Mucosa of rectum (tissue), 2 donors: ENCODE data around the gene WDR90.

ENCODE experiments used
- H3K27ac ChIP-seq, 2 donors: one replicate each; pipeline ENCODE4 v1.7.0; 2013; ENCODE audit warnings: inconsistent platforms in 2 of 2, low read depth in 2 of 2, low read length in 2 of 2
- H3K27me3 ChIP-seq, 2 donors: one replicate each; pipeline ENCODE4 v1.7.0; 2013; ENCODE audit warnings: low read length in 2 of 2; ENCODE audit not compliant: control insufficient read depth in 2 of 2, insufficient read depth in 2 of 2
- H3K36me3 ChIP-seq, 2 donors: one replicate each; pipeline ENCODE4 v1.7.0; 2013; ENCODE audit warnings: low read length in 2 of 2; ENCODE audit not compliant: control insufficient read depth in 2 of 2, insufficient read depth in 2 of 2
- H3K4me1 ChIP-seq, 2 donors: one replicate each; pipeline ENCODE4 v1.7.0; 2013; ENCODE audit warnings: low read length in 2 of 2, mild to moderate bottlenecking in 1 of 2; ENCODE audit not compliant: control insufficient read depth in 2 of 2, insufficient read depth in 2 of 2
- H3K4me3 ChIP-seq, 2 donors: one replicate each; pipeline ENCODE4 v1.7.0; 2013; ENCODE audit warnings: low read length in 2 of 2
- H3K9ac ChIP-seq, 2 donors: one replicate each; pipeline ENCODE4 v1.7.0; 2013; ENCODE audit warnings: low read length in 2 of 2, low read depth in 1 of 2, mild to moderate bottlenecking in 1 of 2
- H3K9me3 ChIP-seq, 2 donors: one replicate each; pipeline ENCODE4 v1.7.0; 2013; ENCODE audit warnings: low read length in 2 of 2; ENCODE audit not compliant: control insufficient read depth in 2 of 2
- donor health status: healthy.
- donor health status: Normal muscosa, but diverticular disease.

The WDR90 gene

DNA sequence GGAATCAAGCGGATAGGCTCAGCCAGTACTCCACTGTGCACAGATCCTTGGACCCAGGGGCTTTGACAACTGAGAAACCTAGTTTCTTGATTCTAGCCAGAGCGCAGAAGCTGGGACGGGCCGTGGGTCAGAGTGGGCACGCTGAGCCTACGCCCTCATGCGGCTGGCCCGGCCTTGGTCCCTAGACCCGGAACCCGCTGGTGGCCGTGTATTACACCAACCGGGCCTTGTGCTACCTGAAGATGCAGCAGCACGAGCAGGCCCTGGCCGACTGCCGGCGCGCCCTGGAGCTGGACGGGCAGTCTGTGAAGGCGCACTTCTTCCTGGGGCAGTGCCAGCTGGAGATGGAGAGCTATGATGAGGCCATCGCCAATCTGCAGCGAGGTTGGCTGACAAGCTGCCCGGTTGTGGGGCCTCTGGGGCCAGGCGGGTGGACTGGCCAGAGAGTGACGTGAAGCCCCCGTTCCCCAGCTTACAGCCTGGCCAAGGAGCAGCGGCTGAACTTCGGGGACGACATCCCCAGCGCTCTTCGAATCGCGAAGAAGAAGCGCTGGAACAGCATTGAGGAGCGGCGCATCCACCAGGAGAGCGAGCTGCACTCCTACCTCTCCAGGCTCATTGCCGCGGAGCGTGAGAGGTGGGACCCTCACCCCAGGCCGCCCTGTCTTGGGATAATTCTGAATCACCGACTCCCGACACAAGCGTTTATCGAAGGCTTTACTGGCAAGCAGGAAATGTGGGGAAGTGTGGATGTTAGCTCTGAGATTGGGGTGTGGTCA, 32.0 kb downstream of the WDR90 start:
- peak overlapping the region; percentile 82 to 94 for H3K27ac ChIP-seq
- H3K36me3 ChIP-seq = peaks cover 12 to 20% of the 10 kb centered on the region in 2 donors
- peaks cover 50 to 52% of the 10 kb centered on the region in 2 donors for H3K4me1 ChIP-seq
- peak overlapping the region; percentile 70 to 81 for H3K9ac ChIP-seq
- H3K4me3 ChIP-seq = peak overlapping the region; percentile 82 to 84
- H3K9me3 ChIP-seq = no peaks in the 10 kb centered on the region
- H3K27me3 ChIP-seq = no peaks in the 10 kb centered on the region

DNA sequence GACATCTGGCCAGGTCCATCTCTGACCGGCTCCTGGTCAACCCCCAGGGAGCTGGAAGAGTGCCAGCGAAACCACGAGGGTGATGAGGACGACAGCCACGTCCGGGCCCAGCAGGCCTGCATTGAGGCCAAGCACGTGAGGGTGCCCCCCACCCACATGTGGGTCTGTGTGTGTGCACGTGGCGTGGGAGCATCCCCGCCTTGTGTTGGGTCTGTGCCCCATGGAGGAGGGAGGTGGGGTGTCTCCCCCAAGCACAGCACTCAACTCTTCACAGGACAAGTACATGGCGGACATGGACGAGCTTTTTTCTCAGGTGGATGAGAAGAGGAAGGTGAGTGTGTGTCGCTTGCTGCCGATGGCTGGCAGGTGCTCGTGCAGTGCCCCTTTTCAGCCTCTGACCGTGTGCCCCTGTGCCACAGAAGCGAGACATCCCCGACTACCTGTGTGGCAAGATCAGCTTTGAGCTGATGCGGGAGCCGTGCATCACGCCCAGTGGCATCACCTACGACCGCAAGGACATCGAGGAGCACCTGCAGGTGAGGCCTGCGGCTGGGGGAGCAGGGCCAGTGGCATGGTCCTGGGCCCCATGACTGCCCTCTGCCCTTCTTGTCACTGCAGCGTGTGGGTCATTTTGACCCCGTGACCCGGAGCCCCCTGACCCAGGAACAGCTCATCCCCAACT, 32.7 kb downstream of the WDR90 start:
- Histone ChIP-seq H3K36me3 (peaks cover 12 to 23% of the 10 kb centered on the region in 2 donors), H3K27me3 (no peaks in the 10 kb centered on the region), H3K27ac (no peak overlapping the region), H3K9ac (no peak overlapping the region), H3K4me1 (peaks cover 43 to 44% of the 10 kb centered on the region in 2 donors), H3K9me3 (no peaks in the 10 kb centered on the region), H3K4me3 (peak overlapping the region; percentile 82 to 84)

DNA sequence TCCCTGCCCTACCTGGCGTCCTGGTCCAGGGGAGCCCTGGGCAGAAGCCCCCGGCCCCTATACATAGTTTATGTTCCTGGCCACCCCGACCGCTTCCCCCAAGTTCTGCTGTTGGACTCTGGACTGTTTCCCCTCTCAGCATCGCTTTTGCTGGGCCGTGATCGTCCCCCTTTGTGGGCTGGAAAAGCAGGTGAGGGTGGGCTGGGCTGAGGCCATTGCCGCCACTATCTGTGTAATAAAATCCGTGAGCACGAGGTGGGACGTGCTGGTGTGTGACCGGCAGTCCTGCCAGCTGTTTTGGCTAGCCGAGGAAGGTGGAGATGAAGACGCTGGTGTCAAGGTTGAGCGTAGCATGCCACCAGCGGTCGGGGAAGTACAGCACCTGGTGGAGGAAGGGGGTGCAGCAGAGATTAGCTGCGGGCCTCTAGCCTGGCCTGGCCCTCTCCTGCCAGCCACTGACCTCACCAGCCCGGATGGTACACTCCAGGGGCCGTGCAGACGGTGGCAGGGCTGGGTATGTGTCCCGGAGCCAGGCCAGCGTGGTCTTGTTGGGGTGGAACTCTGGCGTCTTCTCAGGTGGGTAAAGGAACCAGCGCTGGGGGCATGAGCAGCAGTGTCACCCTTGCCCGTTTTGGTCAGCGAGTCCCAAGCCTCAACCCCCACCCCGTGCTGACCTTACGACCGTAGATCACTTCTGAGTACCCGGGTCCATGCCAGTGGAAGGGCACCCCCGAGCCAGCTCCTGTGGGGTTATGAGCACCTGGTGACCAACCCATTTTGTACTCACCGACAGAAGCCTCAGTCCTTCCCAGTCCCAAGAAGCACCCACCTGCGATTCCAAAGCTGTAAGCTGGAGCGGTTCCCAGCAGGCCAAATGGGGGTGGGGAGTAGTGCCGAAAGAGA, 33.6 kb downstream of the WDR90 start:
- Histone ChIP-seq H3K9me3 (no peaks in the 10 kb centered on the region), H3K4me3 (peak overlapping the region; percentile 68 to 78), H3K4me1 (peaks cover 37 to 38% of the 10 kb centered on the region in 2 donors), H3K27me3 (no peaks in the 10 kb centered on the region), H3K9ac (peak overlapping the region in 1 of 2 donors; percentile 69), H3K36me3 (peaks cover 12 to 23% of the 10 kb centered on the region in 2 donors), H3K27ac (no peak overlapping the region)

DNA sequence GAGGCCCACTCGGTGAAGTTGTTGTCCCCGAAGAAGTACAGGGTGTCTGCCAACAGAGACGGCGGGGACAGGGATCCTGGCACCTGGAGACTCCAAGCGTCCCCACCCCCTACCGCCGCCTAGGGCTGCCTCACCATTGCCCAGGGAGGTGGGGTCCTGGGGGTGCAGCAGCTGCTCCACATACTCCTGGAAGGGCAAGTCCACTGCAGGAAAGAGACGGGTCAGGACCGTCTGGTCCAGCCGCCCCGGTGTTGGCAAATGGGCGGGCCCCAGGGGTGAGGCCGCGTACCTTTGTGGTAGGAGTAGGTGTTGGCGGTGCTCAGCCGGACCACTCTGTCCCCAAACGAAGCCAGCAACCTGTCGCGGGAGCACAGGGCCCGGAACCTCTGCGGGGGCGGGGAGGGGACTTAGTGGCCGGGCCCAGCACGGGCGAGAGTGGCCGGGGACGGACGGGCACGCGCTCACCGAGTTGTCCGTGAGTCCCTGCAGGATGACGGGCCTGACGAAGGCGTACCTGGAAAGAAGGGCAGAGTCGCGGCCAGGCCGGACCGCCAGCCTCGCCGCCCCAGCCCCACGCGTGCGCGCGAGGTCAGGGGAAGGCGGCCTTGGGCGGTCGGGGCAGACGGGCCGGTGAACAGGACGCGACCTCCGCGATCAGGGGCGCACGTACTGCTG, 34.4 kb downstream of the WDR90 start:
- Histone ChIP-seq H3K4me3 (peak overlapping the region; percentile 68 to 78), H3K9ac (peak overlapping the region; percentile 41 to 69), H3K27ac (peak overlapping the region; percentile 63 to 82), H3K36me3 (peaks cover 12 to 23% of the 10 kb centered on the region in 2 donors), H3K4me1 (peaks cover 37 to 38% of the 10 kb centered on the region in 2 donors), H3K27me3 (no peaks in the 10 kb centered on the region), H3K9me3 (no peaks in the 10 kb centered on the region)

DNA sequence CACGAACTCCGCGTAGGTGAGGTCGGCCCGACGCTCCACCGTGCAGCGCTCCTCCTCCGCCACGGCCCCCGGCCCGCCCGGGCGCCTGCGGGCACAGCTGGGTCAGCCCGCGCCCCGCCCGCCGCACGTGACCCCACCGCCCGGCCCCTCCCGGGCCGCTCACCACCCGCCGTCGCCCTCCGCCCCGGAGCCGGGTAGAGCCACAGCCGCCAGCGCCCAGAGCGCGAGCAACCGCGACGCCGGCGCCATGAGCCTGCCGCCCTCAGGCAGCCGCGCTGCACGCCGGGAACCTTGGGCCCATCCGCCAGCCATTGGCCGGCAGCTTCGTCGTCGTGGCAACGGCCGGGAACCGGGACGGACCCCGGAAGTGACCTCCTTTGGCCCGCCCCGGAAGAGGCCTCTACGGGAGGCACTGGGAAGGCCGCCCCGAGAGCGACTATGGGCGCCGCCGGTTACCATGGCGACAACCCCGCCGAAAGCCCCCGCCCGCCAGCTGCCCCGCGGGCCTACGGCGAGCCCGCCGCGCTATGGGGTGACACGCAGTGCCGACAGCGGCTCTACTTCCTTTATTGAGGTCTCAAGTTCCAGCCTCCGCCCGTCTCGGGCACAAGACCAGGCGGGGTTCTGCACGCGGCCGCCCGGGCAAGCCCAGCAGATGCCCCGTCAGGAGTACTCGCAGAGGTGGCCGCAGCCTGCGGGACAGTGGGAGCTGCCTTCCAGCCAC, 35.1 kb downstream of the WDR90 start, which contains the start of gene JMJD8:
Gene JMJD8 (minus strand): TSS at position 264 of the 724 bp plus-strand sequence. CDS start 15 bp downstream, at position 249.
- Histone ChIP-seq H3K9me3 (no peaks in the 10 kb centered on the region), H3K4me1 (peaks cover 36 to 41% of the 10 kb centered on the region in 2 donors), H3K27me3 (no peaks in the 10 kb centered on the region), H3K9ac (peak within 1 kb of the TSS; percentile 41 to 70), H3K27ac (peak within 1 kb of the TSS; percentile 81 to 82), H3K4me3 (peak within 1 kb of the TSS; percentile 74 to 78), H3K36me3 (peaks cover 12 to 23% of the 10 kb centered on the region in 2 donors)

DNA sequence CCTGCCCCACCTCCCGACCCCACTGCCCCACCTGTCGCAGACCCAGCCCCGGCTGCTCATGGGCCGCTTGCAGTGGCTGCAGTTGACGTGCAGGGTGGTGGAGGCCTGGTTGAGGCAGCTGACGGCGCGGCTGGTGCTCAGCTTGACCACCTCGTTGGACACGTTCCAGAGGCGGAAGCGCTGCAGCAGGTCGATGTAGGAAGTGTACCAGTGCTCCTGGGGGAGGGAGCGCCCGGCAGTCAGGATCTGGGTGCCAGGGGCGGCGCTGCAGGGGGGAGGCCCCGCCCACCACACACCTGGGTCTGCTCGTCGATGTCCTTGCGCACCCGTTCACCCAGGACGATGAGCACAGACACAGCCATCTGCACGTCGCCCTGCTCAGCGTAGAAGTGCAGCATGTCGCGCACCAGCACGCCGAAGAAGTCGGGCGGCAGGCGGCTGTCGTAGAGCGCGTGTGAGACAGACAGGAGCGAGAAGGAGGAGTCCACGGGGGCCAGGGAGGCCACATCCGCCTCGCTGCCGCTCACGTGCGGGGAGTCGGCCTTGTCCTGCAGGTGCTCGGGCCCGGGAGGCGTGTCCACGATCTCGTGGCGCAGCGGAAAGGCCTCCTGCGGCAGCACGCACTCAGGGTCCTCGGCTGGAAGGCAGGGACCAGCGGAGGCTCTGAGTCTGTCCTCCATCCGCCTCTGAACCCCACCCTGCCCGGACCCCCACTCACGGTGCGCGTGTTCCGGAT, 36.0 kb downstream of the WDR90 start:
- Histone ChIP-seq H3K27ac (no peak overlapping the region), H3K9me3 (no peaks in the 10 kb centered on the region), H3K36me3 (peaks cover 12 to 23% of the 10 kb centered on the region in 2 donors), H3K27me3 (no peaks in the 10 kb centered on the region), H3K9ac (no peak overlapping the region), H3K4me3 (peak overlapping the region in 1 of 2 donors; percentile 78), H3K4me1 (peaks cover 38 to 44% of the 10 kb centered on the region in 2 donors)

DNA sequence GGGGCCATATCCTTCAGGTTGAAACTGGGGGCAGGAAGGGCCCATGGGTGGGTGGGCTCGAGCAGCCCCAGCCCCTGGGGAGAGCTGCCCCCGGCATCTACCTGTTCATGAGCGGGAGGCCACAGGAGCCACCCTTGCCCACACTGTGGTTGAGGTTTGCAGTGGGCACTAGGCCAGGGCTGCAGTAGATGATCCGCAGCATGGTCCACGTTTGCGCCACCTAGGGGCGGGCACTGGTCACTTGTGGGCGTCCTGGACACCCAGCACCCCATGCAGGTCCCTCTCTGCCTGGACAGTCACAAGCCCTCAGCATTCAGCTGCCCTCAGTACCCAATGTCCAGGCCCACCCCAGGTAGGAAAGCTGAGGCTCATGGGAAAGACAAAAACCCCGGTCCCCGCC, 36.8 kb downstream of the WDR90 start:
- H3K27me3 ChIP-seq = no peaks in the 10 kb centered on the region
- no peak overlapping the region for H3K27ac ChIP-seq
- H3K9ac ChIP-seq = no peak overlapping the region
- H3K36me3 ChIP-seq = peaks cover 12 to 23% of the 10 kb centered on the region in 2 donors
- no peak overlapping the region for H3K4me3 ChIP-seq
- H3K9me3 ChIP-seq = no peaks in the 10 kb centered on the region
- peaks cover 38 to 41% of the 10 kb centered on the region in 2 donors for H3K4me1 ChIP-seq

DNA sequence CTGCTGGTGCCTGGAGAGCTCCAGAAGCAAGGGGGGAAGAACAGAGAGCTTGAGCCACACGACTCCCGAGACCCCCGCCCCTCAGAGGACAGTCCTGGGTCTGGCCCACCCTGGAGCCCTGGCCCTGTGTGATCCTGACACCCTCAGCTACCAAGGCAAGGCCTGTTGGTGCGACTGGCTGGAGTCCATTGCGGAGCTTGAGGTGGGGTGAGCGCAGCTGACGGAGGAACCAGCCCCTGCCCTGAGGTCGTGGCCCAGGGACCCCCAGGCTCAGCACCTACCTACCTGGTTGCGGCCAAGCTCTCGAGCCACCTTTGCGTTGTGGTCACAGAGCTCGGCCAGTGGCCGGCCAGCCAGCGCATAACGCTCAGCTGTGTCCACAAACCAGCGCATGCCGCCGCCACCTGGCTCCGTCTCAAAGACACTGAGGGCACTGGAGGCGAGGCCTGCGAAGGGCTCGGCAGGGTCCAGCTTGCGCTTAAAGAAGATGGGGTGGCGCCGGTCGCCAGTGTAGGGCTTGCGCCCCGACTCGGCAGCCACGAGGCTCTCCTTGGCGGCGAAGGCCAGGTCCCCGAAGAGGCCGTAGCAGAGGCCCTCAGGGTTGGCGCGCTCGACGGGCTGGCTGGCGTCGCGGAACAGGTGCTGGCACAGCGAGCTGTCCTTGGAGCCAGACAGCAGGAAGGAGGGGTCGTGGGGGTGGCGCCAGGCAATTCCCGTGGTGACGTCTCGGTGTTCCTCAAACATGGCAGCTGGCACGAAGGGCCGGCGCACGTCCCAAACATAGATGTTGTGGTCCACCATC, 37.5 kb downstream of the WDR90 start:
- no peak overlapping the region for H3K4me3 ChIP-seq
- peaks cover 32 to 34% of the 10 kb centered on the region in 2 donors for H3K4me1 ChIP-seq
- no peak overlapping the region for H3K27ac ChIP-seq
- peaks cover 8 to 19% of the 10 kb centered on the region in 2 donors for H3K36me3 ChIP-seq
- no peaks in the 10 kb centered on the region for H3K9me3 ChIP-seq
- H3K9ac ChIP-seq = no peak overlapping the region
- no peaks in the 10 kb centered on the region for H3K27me3 ChIP-seq
